ENCODE measurements around the gene PRDM15.

PRDM15 gene

GRCh38 chr21:41839387-41840000 lies 39.6 kb downstream of the PRDM15 start:
- no peaks in the 10 kb centered on the region for H3K27me3 ChIP-seq (ENCODE audit: insufficient read depth, low read depth, severe bottlenecking)
- H3K36me3 ChIP-seq, result peaks cover 26% of the 10 kb centered on the region
- no peak for TF ChIP-seq CTCF (IDR thresholded peaks at IDR 0.05; ENCODE audit: low read depth, low read length)
- no peak for DNase-seq
- H3K27ac ChIP-seq, result no peak overlapping the region
- H3K9me3 ChIP-seq (ENCODE audit: severe bottlenecking), result peaks cover 4% of the 10 kb centered on the region
- no peak overlapping the region for H3K4me3 ChIP-seq (ENCODE audit: low read depth, low read length)

- Histone ChIP-seq H3K36me3 (peaks cover 36% of the 10 kb centered on the region), H3K27me3 (ENCODE audit: insufficient read depth, low read depth, severe bottlenecking) (no peaks in the 10 kb centered on the region), H3K4me3 (ENCODE audit: low read depth, low read length) (no peak overlapping the region), H3K27ac (no peak overlapping the region), H3K9me3 (ENCODE audit: severe bottlenecking) (peaks cover 4% of the 10 kb centered on the region)
- DNase-seq, result no peak
- TF ChIP-seq CTCF (IDR thresholded peaks at IDR 0.05; ENCODE audit: low read depth, low read length), result no peak
Measured at GRCh38 chr21:41837756-41838297, 41.3 kb downstream of the PRDM15 start.

- Histone ChIP-seq H3K27me3 (ENCODE audit: insufficient read depth, low read depth, severe bottlenecking) (no peaks in the 10 kb centered on the region), H3K36me3 (peaks cover 36% of the 10 kb centered on the region), H3K9me3 (ENCODE audit: severe bottlenecking) (peaks cover 4% of the 10 kb centered on the region), H3K4me3 (ENCODE audit: low read depth, low read length) (no peak overlapping the region), H3K27ac (peak overlapping the region; percentile 35)
- DNase-seq, result no peak
- no peak for TF ChIP-seq CTCF (IDR thresholded peaks at IDR 0.05; ENCODE audit: low read depth, low read length)
Measured at GRCh38 chr21:41836166-41837015, 42.8 kb downstream of the PRDM15 start.

- Histone ChIP-seq H3K36me3 (peaks cover 32% of the 10 kb centered on the region), H3K27me3 (ENCODE audit: insufficient read depth, low read depth, severe bottlenecking) (no peaks in the 10 kb centered on the region), H3K9me3 (ENCODE audit: severe bottlenecking) (no peaks in the 10 kb centered on the region), H3K4me3 (ENCODE audit: low read depth, low read length) (no peak overlapping the region), H3K27ac (peak overlapping the region; percentile 35; the same call in 1 of the 2 replicates)
- no peak for DNase-seq
- no peak for TF ChIP-seq CTCF (IDR thresholded peaks at IDR 0.05; ENCODE audit: low read depth, low read length)
Measured at GRCh38 chr21:41835711-41836154, 43.4 kb downstream of the PRDM15 start.

- H3K27ac ChIP-seq, result no peak overlapping the region
- no peak overlapping the region for H3K4me3 ChIP-seq (ENCODE audit: low read depth, low read length)
- H3K27me3 ChIP-seq (ENCODE audit: insufficient read depth, low read depth, severe bottlenecking), result no peaks in the 10 kb centered on the region
- H3K36me3 ChIP-seq, result peaks cover 32% of the 10 kb centered on the region
- no peak for TF ChIP-seq CTCF (IDR thresholded peaks at IDR 0.05; ENCODE audit: low read depth, low read length)
- H3K9me3 ChIP-seq (ENCODE audit: severe bottlenecking), result no peaks in the 10 kb centered on the region
- no peak for DNase-seq
Measured at GRCh38 chr21:41834926-41835663, 44.0 kb downstream of the PRDM15 start.
